ENCODE measurements around the gene SLC25A11. TPM values are rescaled to one million over a fixed set of nuclear protein-coding genes. Genes with fewer than 3 reads are reported as not detected.

The SLC25A11 gene
- total RNA-seq, 6 experiments from 2014 or later: 32.6 to 64.2 (median 41.0) TPM

- H3K36me3 ChIP-seq: peaks cover 0 to 27% (median 3%) of the 10 kb centered on the region in 4 donors
- no peaks in the 10 kb centered on the region for H3K9me3 ChIP-seq
- H3K27me3 ChIP-seq: no peaks in the 10 kb centered on the region
- WGBS (ENCODE audit: insufficient coverage, low coverage, low lambda C conversion rate, missing lambda C conversion rate): 100% methylated on average over 6 of the region's 11 CpGs
- TF ChIP-seq CTCF (IDR thresholded peaks at IDR 0.05): no peak
- TF ChIP-seq POLR2A (IDR thresholded peaks at IDR 0.05): no peak
- no peak overlapping the region for H3K4me3 ChIP-seq
- peaks cover 0 to 34% (median 14%) of the 10 kb centered on the region in 4 donors for H3K4me1 ChIP-seq
- intact Hi-C loops (cut with DNase I): no loop called here
- ATAC-seq (no peak), DNase-seq (no peak)
- no peak overlapping the region for H3K27ac ChIP-seq
Measured at GRCh38 chr17:4938069-4938491, 1.8 kb downstream of the SLC25A11 start.

- Histone ChIP-seq H3K4me1 (peaks cover 0 to 34% (median 14%) of the 10 kb centered on the region in 4 donors), H3K4me3 (no peak overlapping the region), H3K36me3 (peaks cover 0 to 22% (median 2%) of the 10 kb centered on the region in 4 donors), H3K27me3 (no peaks in the 10 kb centered on the region), H3K27ac (no peak overlapping the region), H3K9me3 (no peaks in the 10 kb centered on the region)
- intact Hi-C loops (cut with DNase I): no loop called here
- no CpG with 5 or more reads among the region's 16 CpGs for WGBS (ENCODE audit: insufficient coverage, low coverage, low lambda C conversion rate, missing lambda C conversion rate)
- TF ChIP-seq CTCF (IDR thresholded peaks at IDR 0.05) (no peak), POLR2A (IDR thresholded peaks at IDR 0.05) (no peak)
- ATAC-seq: no peak
- DNase-seq: no peak
Measured at GRCh38 chr17:4937553-4937952, 2.3 kb downstream of the SLC25A11 start.

GRCh38 chr17:4936436-4936835 is 3.4 kb downstream of the SLC25A11 start:
- H3K27me3 ChIP-seq: no peaks in the 10 kb centered on the region
- intact Hi-C loops (cut with DNase I): no loop called here
- WGBS (ENCODE audit: insufficient coverage, low coverage, low lambda C conversion rate, missing lambda C conversion rate): 100% methylated on average over 2 of the region's 3 CpGs
- no peak overlapping the region for H3K27ac ChIP-seq
- no peak for TF ChIP-seq POLR2A (IDR thresholded peaks at IDR 0.05)
- TF ChIP-seq CTCF (IDR thresholded peaks at IDR 0.05): no peak
- ATAC-seq: no peak
- DNase-seq: no peak
- peaks cover 0 to 28% (median 12%) of the 10 kb centered on the region in 4 donors for H3K4me1 ChIP-seq
- H3K4me3 ChIP-seq: no peak overlapping the region
- peaks cover 0 to 18% (median 2%) of the 10 kb centered on the region in 4 donors for H3K36me3 ChIP-seq
- no peaks in the 10 kb centered on the region for H3K9me3 ChIP-seq

- TF ChIP-seq POLR2A (IDR thresholded peaks at IDR 0.05) (no peak), CTCF (IDR thresholded peaks at IDR 0.05) (no peak)
- DNase-seq: no peak
- no peak for ATAC-seq
- Histone ChIP-seq H3K9me3 (no peaks in the 10 kb centered on the region), H3K36me3 (peaks cover 0 to 18% (median 2%) of the 10 kb centered on the region in 4 donors), H3K4me1 (peaks cover 0 to 21% (median 9%) of the 10 kb centered on the region in 4 donors), H3K27me3 (no peaks in the 10 kb centered on the region), H3K4me3 (no peak overlapping the region), H3K27ac (no peak overlapping the region)
- intact Hi-C loops (cut with DNase I): no loop called here
Measured at GRCh38 chr17:4935650-4936049, 4.2 kb downstream of the SLC25A11 start.

All from right lobe of liver (tissue), 6 donors.